Breast epithelium (tissue), 4 donors: Measurements from ENCODE around the gene GABRB3. TPM values are rescaled to one million over a fixed set of nuclear protein-coding genes. Genes with fewer than 3 reads are reported as not detected.

Experiments used
- DNase-seq, 2 donors: peaks; one replicate each; pipeline ENCODE4 v3.0.0-alpha.2; 2019; ENCODE audit warnings: low spot score in 2 of 2
- H3K27ac ChIP-seq, 2 donors: fragments of 200-600 bp; sonication (generic) in 1 of 2; one replicate each; pipeline ENCODE4 v1.5.1; 2016 to 2019; ENCODE audit warnings: mild to moderate bottlenecking in 1 of 2
- H3K27me3 ChIP-seq, 2 donors: fragments of 200-600 bp; sonication (generic) in 1 of 2; one replicate each; pipeline versions ENCODE4 v1.5.1 to v1.6.0; 2017 to 2019; ENCODE audit warnings: control low read depth in 1 of 2, mild to moderate bottlenecking in 1 of 2
- H3K36me3 ChIP-seq: fragments of 200-600 bp; one replicate; pipeline ENCODE4 v1.5.1; 2019
- H3K4me1 ChIP-seq, 2 donors: fragments of 200-600 bp; sonication (generic); one replicate each; pipeline ENCODE4 v1.5.1; 2016 to 2019; ENCODE audit warnings: control low read depth in 1 of 2
- H3K4me3 ChIP-seq, 3 donors: fragments of 200-600 bp; sonication (generic); 1 replicate in 2 of 3; 2 replicates in 1 of 3; pipeline ENCODE4 v1.5.1; 2016 to 2019; ENCODE audit warnings: mild to moderate bottlenecking in 3 of 3, moderate library complexity in 2 of 3
- H3K9me3 ChIP-seq, 2 donors: fragments of 200-600 bp; sonication (generic) in 1 of 2; one replicate each; pipeline ENCODE4 v1.5.1; 2016 to 2019; ENCODE audit warnings: control low read depth in 1 of 2
- POLR2A ChIP-seq: fragments of 450-650 bp; IDR thresholded peaks from one replicate; pipeline ENCODE4 v1.6.1; 2016; ENCODE audit warnings: antibody characterized with exemption, mild to moderate bottlenecking, moderate library complexity
- POLR2AphosphoS5 ChIP-seq, 3 donors: sonication (generic); formaldehyde crosslinking; IDR thresholded peaks; one replicate each; pipeline ENCODE4 v1.6.1; 2017; ENCODE audit warnings: antibody characterized with exemption in 3 of 3
- intact Hi-C: fragments of 100-400 bp; cut with DNase I; formaldehyde crosslinking; loops from one replicate; pipeline ENCODE4 v1.15.1; 2023; ENCODE audit warnings: low total_unique reads
- total RNA-seq, 3 donors: library from RNA; depleted of rRNA; stranded (reverse); fragments of >200 nt; gene quantifications; one replicate each; pipeline ENCODE4 v1.1.0, GENCODE V29; 2016
- TF ChIP-seq, protein P1 (sequence below), 3 donors: fragments of 450-650 bp; IDR thresholded peaks; one replicate each; pipeline ENCODE4 v1.5.1; 2016 to 2017; ENCODE audit warnings: antibody characterized with exemption in 3 of 3, mild to moderate bottlenecking in 3 of 3, moderate library complexity in 3 of 3

GABRB3 gene
- total RNA-seq, 3 donors from 2014 or later: 0.98 to 1.8 (median 1.1) TPM

DNA sequence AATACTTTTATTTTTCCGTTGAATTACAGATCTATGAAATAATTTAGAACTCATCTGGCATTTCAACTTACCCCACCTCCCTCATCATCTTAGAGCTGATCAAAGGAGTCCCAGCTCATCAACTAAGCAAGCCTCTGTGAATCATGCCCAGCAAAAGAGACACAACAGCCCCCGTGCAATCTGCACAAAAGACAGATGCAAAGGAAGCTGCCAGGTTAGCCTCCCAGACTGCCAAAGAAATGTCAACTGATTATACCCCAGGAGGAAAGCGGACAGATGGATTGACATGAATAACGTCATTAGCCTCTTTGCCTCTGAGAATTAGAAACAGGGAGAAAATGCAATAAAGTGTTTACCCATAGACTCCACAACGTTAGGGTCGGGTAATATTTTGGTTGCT lies 75.0 kb downstream of the GABRB3 start:
- TF ChIP-seq, protein P1, sequence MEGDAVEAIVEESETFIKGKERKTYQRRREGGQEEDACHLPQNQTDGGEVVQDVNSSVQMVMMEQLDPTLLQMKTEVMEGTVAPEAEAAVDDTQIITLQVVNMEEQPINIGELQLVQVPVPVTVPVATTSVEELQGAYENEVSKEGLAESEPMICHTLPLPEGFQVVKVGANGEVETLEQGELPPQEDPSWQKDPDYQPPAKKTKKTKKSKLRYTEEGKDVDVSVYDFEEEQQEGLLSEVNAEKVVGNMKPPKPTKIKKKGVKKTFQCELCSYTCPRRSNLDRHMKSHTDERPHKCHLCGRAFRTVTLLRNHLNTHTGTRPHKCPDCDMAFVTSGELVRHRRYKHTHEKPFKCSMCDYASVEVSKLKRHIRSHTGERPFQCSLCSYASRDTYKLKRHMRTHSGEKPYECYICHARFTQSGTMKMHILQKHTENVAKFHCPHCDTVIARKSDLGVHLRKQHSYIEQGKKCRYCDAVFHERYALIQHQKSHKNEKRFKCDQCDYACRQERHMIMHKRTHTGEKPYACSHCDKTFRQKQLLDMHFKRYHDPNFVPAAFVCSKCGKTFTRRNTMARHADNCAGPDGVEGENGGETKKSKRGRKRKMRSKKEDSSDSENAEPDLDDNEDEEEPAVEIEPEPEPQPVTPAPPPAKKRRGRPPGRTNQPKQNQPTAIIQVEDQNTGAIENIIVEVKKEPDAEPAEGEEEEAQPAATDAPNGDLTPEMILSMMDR (IDR thresholded peaks at IDR 0.05): no peak
- TF ChIP-seq POLR2AphosphoS5 (IDR thresholded peaks at IDR 0.05) (no peak), POLR2A (no peak)
- no peak overlapping the region for H3K27ac ChIP-seq
- no peaks in the 10 kb centered on the region for H3K36me3 ChIP-seq
- H3K4me3 ChIP-seq: no peak overlapping the region
- no peaks in the 10 kb centered on the region for H3K4me1 ChIP-seq
- intact Hi-C loops: no loop called here
- no peaks in the 10 kb centered on the region for H3K27me3 ChIP-seq
- DNase-seq: no peak
- peaks cover 0 to 57% of the 10 kb centered on the region in 2 donors for H3K9me3 ChIP-seq

DNA sequence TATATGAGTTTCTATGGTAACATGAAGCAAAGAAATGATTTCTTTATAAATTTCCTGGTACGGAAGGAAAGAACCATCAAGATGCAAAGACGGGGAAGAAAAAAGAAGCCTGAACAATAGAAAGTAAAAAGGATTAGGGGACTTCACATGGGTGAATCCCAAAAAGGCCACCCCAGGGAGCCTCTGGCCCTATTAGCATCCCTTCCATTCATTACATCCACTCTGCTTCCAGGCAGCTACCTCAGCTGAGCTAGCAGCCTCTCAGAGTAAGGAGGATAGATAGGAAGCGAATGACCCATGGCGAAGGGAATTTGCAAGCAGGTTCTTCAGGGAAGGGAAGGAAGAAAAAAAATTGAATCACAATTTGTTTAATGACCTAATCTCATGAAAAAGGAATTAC lies 81.6 kb downstream of the GABRB3 start:
- H3K27ac ChIP-seq: no peak overlapping the region
- no peak for TF ChIP-seq POLR2AphosphoS5 (IDR thresholded peaks at IDR 0.05)
- no peak for TF ChIP-seq POLR2A
- TF ChIP-seq, protein P1 (IDR thresholded peaks at IDR 0.05): no peak
- intact Hi-C loops: no loop called here
- no peaks in the 10 kb centered on the region for H3K4me1 ChIP-seq
- H3K9me3 ChIP-seq: peaks cover 0 to 25% of the 10 kb centered on the region in 2 donors
- no peaks in the 10 kb centered on the region for H3K36me3 ChIP-seq
- H3K27me3 ChIP-seq: no peaks in the 10 kb centered on the region
- no peak for DNase-seq
- H3K4me3 ChIP-seq: no peak overlapping the region

GRCh38 chr15:26690778-26691177 lies 82.1 kb downstream of the GABRB3 start:
- Histone ChIP-seq H3K4me1 (no peaks in the 10 kb centered on the region), H3K4me3 (no peak overlapping the region), H3K9me3 (peaks cover 0 to 20% of the 10 kb centered on the region in 2 donors), H3K27me3 (no peaks in the 10 kb centered on the region), H3K27ac (no peak overlapping the region), H3K36me3 (no peaks in the 10 kb centered on the region)
- TF ChIP-seq, protein P1 (IDR thresholded peaks at IDR 0.05): no peak
- no peak for DNase-seq
- intact Hi-C loops: no loop called here

GRCh38 chr15:26689462-26689861 lies 83.4 kb downstream of the GABRB3 start:
- intact Hi-C loops: no loop called here
- H3K27me3 ChIP-seq: no peaks in the 10 kb centered on the region
- H3K4me3 ChIP-seq: no peak overlapping the region
- TF ChIP-seq POLR2A (no peak), POLR2AphosphoS5 (IDR thresholded peaks at IDR 0.05) (no peak)
- TF ChIP-seq, protein P1 (IDR thresholded peaks at IDR 0.05): no peak
- no peak for DNase-seq
- H3K4me1 ChIP-seq: no peaks in the 10 kb centered on the region
- H3K9me3 ChIP-seq: peaks cover 0 to 14% of the 10 kb centered on the region in 2 donors
- H3K36me3 ChIP-seq: no peaks in the 10 kb centered on the region
- H3K27ac ChIP-seq: no peak overlapping the region

DNA sequence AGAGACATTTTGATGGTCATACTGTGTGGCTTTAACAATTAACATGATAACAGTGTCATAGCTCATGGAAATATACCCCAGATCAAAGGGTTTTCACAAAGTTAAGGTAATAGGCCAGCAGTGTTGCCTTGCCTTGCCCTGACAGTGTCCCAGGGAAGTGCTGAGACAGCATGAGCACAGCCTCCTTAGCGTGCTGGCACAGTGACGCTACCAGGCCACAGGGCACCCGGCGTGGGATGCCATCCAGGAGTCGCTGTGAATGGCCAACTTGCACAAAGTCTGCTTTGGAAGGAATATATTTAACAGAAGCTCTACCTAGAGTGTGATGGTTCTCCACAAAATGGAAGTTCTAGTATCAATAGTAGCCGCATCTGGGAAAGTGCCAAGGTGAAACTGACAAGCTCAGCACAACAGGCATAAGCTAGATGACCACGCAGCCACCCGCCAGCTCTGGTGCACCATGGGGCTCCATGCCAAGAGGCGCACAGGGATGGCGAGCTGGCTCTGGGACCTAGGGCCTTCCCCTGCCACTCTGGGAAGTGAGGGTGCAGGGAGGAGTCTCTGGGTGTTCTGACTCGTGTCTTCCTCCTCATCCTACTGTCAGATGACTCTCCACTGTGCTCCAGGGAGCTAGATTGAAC lies 86.2 kb downstream of the GABRB3 start:
- DNase-seq: no peak
- TF ChIP-seq, protein P1 (IDR thresholded peaks at IDR 0.05): no peak
- no peak for TF ChIP-seq POLR2A
- TF ChIP-seq POLR2AphosphoS5 (IDR thresholded peaks at IDR 0.05): no peak
- H3K9me3 ChIP-seq: no peaks in the 10 kb centered on the region

More for the DNA sequence above, 86.2 kb downstream of the GABRB3 start:
- H3K4me3 ChIP-seq: no peak overlapping the region
- H3K27ac ChIP-seq: no peak overlapping the region
- intact Hi-C loops: no loop called here
- no peaks in the 10 kb centered on the region for H3K36me3 ChIP-seq
- H3K4me1 ChIP-seq: no peaks in the 10 kb centered on the region
- no peaks in the 10 kb centered on the region for H3K27me3 ChIP-seq
